HEK293 (cell line): ENCODE data around the gene URM1.

ENCODE experiments used
- CTCF ChIP-seq: fragments of 450-650 bp; formaldehyde crosslinking; IDR thresholded peaks from 2 replicates; pipeline ENCODE4 v1.5.1; 2016; ENCODE audit warnings: missing biosample characterization, missing genetic modification characterization
- GLI4 ChIP-seq: fragments of 450-650 bp; formaldehyde crosslinking; IDR thresholded peaks from 2 replicates; pipeline ENCODE4 v1.5.1; 2016; ENCODE audit warnings: missing biosample characterization, missing genetic modification characterization
- KLF16 ChIP-seq: fragments of 450-650 bp; formaldehyde crosslinking; IDR thresholded peaks from 2 replicates; pipeline ENCODE4 v1.5.1; 2017; ENCODE audit warnings: missing biosample characterization, missing genetic modification characterization
- SP2 ChIP-seq: fragments of 450-650 bp; formaldehyde crosslinking; IDR thresholded peaks from 2 replicates; pipeline ENCODE4 v1.5.1; 2016; ENCODE audit warnings: missing biosample characterization, missing genetic modification characterization
- TCF7L2 ChIP-seq: IDR thresholded peaks from 2 replicates; pipeline ENCODE4 v1.6.1; 2011; ENCODE audit warnings: low read depth, mild to moderate bottlenecking, inconsistent platforms, low read length, moderate library complexity, borderline replicate concordance
- ZNF626 ChIP-seq: fragments of 450-650 bp; sonication (Bioruptor Pico); formaldehyde crosslinking; IDR thresholded peaks from 2 replicates; pipeline ENCODE4 v1.5.1; 2018; ENCODE audit warnings: missing biosample characterization, missing genetic modification characterization, inconsistent platforms

- TF ChIP-seq CTCF (tag by site-specific recombination): no peak
- no peak for TF ChIP-seq SP2 (tag by site-specific recombination)
- TF ChIP-seq KLF16 (tag by site-specific recombination): no peak
- no peak for TF ChIP-seq GLI4 (tag by site-specific recombination)
- TF ChIP-seq ZNF626 (tag by site-specific recombination): no peak
- no peak for TF ChIP-seq TCF7L2
Measured at GRCh38 chr9:128342971-128343680, 28.0 kb upstream of the URM1 start.
